ENCODE measurements around the gene ARSG.

ARSG gene

GRCh38 chr17:68451670-68452354, 160.5 kb downstream of the ARSG start:
- DNase-seq (ENCODE audit: low read depth, low spot score), result no peak

GRCh38 chr17:68452724-68453290, 161.5 kb downstream of the ARSG start:
- DNase-seq (ENCODE audit: low read depth, low spot score), result no peak

- DNase-seq (ENCODE audit: low read depth, low spot score), result no peak
Observed at GRCh38 chr17:68453991-68454665, 162.8 kb downstream of the ARSG start.

- DNase-seq (ENCODE audit: low read depth, low spot score), result no peak
Observed at GRCh38 chr17:68455901-68456338, 164.6 kb downstream of the ARSG start.

- DNase-seq (ENCODE audit: low read depth, low spot score), result peak; percentile 75
Observed at GRCh38 chr17:68456339-68457167, 165.3 kb downstream of the ARSG start.

GRCh38 chr17:68457168-68457538, 165.9 kb downstream of the ARSG start, which contains the start of gene WIPI1:
Gene WIPI1 (minus strand): TSS chr17:68457496. CDS start chr17:68457421, 75 bp downstream.
- no peak for DNase-seq (ENCODE audit: low read depth, low spot score)

- DNase-seq (ENCODE audit: low read depth, low spot score), result peak; percentile 100
Observed at GRCh38 chr17:68457539-68458259, 166.4 kb downstream of the ARSG start.

- no peak for DNase-seq (ENCODE audit: low read depth, low spot score)
Observed at GRCh38 chr17:68458260-68459036, 167.2 kb downstream of the ARSG start.

- no peak for DNase-seq (ENCODE audit: low read depth, low spot score)
Observed at GRCh38 chr17:68459037-68459639, 167.8 kb downstream of the ARSG start.

GRCh38 chr17:68460146-68460545, 168.9 kb downstream of the ARSG start:
- no peak for DNase-seq (ENCODE audit: low read depth, low spot score)

GRCh38 chr17:68460715-68461114, 169.4 kb downstream of the ARSG start:
- DNase-seq (ENCODE audit: low read depth, low spot score), result no peak

GRCh38 chr17:68461122-68461539, 169.8 kb downstream of the ARSG start:
- no peak for DNase-seq (ENCODE audit: low read depth, low spot score)

GRCh38 chr17:68461589-68461988, 170.3 kb downstream of the ARSG start:
- no peak for DNase-seq (ENCODE audit: low read depth, low spot score)

GRCh38 chr17:68462381-68463210, 171.3 kb downstream of the ARSG start:
- DNase-seq (ENCODE audit: low read depth, low spot score), result peak; percentile 82

- DNase-seq (ENCODE audit: low read depth, low spot score), result no peak
Observed at GRCh38 chr17:68463211-68464019, 172.1 kb downstream of the ARSG start.

- DNase-seq (ENCODE audit: low read depth, low spot score), result no peak
Observed at GRCh38 chr17:68468334-68468733, 177.0 kb downstream of the ARSG start.

GRCh38 chr17:68468788-68469187, 177.5 kb downstream of the ARSG start:
- peak; percentile 44 for DNase-seq (ENCODE audit: low read depth, low spot score)
